ENCODE measurements around the gene MSRB3.

MSRB3 gene

GRCh38 chr12:65339161-65339560 lies 60.7 kb downstream of the MSRB3 start:
- ChIA-PET CTCF (no interaction called here), POLR2A (no interaction called here)
- DNase-seq (ENCODE audit: extremely low spot score) = no peak
- TF ChIP-seq CTCF (IDR thresholded peaks at IDR 0.05; ENCODE audit: control extremely low read depth, extremely low read depth, low read depth, missing control alignments) = no peak

- DNase-seq (ENCODE audit: extremely low spot score) = no peak
- no peak for TF ChIP-seq CTCF (IDR thresholded peaks at IDR 0.05; ENCODE audit: control extremely low read depth, extremely low read depth, low read depth, missing control alignments)
- POLR2A ChIA-PET = no interaction called here
- CTCF ChIA-PET = interaction anchor here (1.5 kb wide), 1 partner anchor 13 kb away, joined by 4 read pairs; no protein-coding TSS in a partner anchor
These were observed 64.7 kb downstream of the MSRB3 start for GRCh38 chr12:65343230-65343629.

GRCh38 chr12:65343801-65344200 lies 65.3 kb downstream of the MSRB3 start:
- CTCF ChIA-PET = interaction anchor here (1.5 kb wide), 1 partner anchor 13 kb away, joined by 4 read pairs; no protein-coding TSS in a partner anchor
- DNase-seq (ENCODE audit: extremely low spot score) = no peak
- no peak for TF ChIP-seq CTCF (IDR thresholded peaks at IDR 0.05; ENCODE audit: control extremely low read depth, extremely low read depth, low read depth, missing control alignments)
- POLR2A ChIA-PET = no interaction called here

GRCh38 chr12:65355461-65355860 lies 77.0 kb downstream of the MSRB3 start:
- POLR2A ChIA-PET = no interaction called here
- DNase-seq (ENCODE audit: extremely low spot score) = no peak
- no peak for TF ChIP-seq CTCF (IDR thresholded peaks at IDR 0.05; ENCODE audit: control extremely low read depth, extremely low read depth, low read depth, missing control alignments)
- CTCF ChIA-PET = interaction anchor here (1.4 kb wide), 1 partner anchor 12 kb away, joined by 4 read pairs; no protein-coding TSS in a partner anchor

GRCh38 chr12:65362234-65363031 lies 84.0 kb downstream of the MSRB3 start:
- POLR2A ChIA-PET = no interaction called here
- TF ChIP-seq CTCF (IDR thresholded peaks at IDR 0.05; ENCODE audit: control extremely low read depth, extremely low read depth, low read depth, missing control alignments) = no peak
- no peak for DNase-seq (ENCODE audit: extremely low spot score)
- CTCF ChIA-PET = interaction anchor here (1.1 kb wide), 1 partner anchor 10 kb away, joined by 3 read pairs; no protein-coding TSS in a partner anchor

- TF ChIP-seq CTCF (IDR thresholded peaks at IDR 0.05; ENCODE audit: control extremely low read depth, extremely low read depth, low read depth, missing control alignments) = no peak
- POLR2A ChIA-PET = no interaction called here
- DNase-seq (ENCODE audit: extremely low spot score) = no peak
- CTCF ChIA-PET = no interaction called here
These were observed 85.6 kb downstream of the MSRB3 start for GRCh38 chr12:65364046-65364445.

Data from GM10248 (cell line).